ENCODE data around the gene NPHP4.

The NPHP4 gene

DNA sequence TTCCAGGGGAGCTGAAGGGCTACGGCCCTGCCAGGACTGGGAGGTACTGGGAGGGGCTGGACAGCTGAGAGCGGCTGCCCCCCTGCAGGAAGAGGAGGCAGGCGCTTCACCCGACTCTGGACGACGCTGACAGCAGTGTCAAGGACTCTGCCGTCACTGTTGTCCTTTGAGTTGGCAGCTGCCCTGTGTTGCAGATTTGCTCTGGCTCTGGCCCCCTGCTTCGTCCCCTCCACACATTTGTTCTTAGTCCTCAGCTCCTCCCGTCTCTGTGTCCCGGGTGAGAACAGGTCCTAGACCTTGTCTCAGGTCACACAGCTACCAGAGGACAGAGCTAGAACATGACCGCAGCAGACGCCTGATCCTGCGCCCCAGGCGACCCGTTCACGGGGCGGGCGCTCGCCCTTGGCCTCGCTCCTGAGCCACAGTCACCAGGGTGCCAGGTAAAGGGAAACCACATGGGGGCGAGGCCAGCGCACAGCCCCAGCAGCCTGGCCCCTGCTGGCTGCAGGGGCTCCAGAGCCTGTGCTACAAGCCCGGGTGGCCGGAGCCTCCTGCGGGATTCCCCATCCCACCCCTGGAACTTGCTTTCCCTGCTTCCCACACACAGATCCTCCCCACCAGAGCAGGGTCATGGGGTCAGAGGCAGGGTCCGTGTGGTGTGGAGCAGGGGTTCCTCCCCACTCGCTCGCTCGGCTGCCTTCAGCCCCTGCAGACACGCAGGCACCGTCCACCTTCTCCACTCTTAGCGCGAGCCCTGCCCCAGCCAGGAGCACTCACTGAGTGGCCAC lies 10.7 kb upstream of the NPHP4 start:
- no peak for DNase-seq

DNA sequence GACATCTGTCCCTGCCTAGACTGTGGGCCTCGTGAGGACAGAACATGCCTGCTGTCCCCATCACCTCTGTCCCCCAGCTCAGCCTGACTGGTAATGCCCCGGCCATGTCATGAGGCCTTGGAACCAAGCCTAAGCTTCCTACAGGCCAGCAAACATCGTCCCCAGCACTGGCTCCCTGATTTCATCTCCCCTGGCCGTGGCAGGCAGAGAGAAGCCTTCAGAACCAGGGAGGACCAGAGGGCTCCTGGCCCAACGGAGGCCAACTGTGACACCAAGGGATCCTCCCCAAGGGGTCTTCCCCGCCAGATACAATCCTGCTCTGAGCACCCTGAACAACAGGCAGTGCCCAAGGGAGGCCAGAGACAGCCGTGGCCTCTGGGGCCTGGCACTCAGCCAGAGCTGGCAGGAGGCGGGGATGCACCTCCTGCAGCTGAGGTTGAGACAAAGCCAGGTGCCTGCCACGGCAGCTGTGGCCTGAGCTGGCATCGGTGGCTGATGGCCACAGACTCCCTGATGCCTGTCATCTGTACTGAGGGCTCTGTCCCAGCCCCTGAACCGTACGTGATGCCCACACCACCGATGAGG lies 9.9 kb upstream of the NPHP4 start:
- no peak for DNase-seq

DNA sequence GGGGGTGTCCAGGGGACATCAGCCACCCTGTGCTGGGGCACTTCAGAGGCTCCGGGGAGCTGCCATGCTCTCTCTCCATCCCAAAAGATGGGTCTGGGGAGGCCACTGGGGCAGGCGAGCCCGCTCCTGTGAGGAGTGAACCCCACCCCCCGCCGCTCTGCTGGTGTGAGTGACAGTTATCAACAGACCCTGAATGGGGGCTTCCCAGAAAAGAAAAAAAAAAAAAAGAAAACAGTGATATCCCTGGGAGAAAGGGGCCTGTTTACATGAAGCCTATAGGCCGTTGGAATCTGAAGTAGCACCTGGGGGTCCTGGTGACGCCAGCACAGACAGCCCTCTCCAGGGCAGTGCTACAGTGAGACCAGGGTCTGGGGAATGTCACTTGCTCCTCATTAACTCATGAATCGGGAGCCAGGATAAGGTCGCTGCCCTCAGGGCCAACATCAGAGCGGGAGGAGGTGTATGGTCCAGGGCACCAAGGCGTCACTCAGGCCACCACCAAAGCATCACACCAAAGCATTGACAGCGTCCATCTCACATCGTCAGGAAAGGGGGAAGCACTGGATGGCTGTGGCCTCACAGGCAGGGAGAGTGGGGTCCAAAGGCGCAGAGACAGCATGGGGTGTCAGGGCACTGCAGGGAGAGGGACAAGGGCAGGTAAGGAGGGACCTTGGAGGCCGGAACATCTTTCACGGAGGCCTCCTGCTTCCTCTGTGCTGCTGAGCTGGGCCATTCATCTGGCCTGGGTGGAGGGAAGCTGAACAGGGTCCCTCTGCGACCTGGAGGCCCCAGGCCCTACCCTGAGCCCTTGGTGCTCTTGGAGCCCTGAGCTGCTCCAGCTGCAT lies 8.4 kb upstream of the NPHP4 start:
- no peak for DNase-seq

DNA sequence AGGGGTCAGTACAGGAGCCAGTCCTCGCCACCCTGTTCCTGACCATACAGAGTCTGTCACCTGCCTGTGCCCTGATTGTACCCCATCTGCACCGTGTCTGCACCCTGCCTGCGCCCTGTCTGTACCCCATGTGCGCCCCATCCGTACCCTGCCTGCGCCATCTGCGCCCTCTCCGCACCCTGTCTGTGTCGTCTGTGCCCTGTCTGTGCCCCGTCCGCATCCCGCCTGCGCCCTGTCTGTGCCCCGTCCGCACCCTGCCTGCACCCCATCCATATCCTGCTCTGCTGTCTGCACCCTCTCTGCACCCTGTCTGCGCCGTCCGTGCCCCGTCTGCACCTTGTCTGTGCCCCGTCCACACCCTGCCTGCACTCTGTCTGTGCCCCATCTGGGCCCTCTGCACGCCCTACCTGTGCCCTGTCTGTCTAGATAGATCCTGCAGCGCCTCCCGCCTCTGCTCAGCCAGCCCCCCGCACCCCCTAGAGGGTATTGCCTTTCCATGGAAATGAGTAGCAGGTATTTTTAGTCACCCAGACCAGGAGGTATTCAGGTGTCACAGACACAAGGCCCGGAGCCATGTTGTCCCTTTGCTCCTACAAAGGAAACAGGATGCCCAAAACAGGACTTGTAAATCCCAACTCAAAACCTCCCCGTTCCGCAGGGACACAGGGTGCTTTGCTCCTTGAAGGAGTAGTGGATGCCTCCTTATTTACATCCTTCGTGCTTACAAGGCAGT lies 7.7 kb upstream of the NPHP4 start:
- no peak for DNase-seq

DNA sequence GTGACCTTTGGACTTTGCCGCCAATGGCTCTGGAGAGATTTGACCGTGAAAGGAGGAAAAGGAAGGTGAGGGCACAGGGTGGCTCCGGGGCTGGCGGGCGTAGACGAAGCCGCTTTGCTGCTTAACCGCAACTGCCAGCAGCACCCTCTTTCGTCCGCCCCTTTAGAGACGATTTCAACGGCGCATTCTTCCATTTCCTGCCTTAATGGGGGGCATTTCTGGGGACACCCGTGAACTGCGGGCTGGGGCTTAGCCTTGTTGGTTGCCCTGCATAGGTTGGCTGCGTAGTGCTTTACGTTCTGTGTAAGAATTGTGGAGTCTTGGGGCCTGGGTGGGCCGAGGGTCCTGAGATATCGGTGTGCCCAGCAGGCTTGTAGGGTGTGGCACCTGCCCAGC lies 6.7 kb upstream of the NPHP4 start:
- no peak for DNase-seq

DNA sequence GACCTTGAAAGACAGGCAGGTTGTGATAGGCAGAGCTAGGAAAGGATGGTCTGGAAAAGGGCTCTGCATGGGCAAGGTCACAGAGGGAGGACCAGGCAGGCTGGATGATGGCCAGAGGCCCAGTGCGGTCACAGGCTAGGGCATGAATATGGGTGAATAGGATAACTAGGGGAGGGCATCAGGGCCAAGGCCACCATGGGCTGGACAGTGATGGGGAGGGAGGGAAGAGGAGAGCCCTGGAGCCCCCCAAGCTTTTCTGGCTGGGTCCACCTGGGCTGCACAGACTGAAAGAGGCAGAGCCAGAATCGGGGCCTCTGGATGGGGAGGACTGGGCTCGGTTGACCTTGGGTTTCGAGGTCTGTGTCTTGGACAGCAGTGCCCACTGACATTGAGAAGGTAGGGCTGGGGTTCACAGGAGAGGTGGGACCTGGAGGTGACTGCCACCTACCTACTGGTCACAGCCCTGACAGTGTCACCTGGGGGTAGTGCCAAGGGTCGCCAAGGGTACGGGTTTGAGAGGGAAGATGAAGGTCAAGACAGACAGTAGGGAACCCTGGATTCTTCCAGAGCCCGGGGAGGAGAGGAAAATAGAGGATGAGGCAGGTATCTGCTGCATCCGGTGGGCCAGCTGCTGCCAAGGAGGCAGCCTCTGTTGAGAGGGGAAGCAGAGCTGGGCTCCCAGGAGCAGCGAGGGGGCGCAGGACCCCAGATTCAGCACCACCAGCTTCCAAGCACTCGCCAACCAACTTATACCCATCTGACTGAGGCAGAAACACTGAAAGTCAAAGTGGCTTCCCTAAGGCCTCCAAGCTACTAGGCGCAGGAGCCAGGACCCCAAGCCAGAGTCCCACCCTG lies 6.1 kb upstream of the NPHP4 start:
- no peak for DNase-seq

DNA sequence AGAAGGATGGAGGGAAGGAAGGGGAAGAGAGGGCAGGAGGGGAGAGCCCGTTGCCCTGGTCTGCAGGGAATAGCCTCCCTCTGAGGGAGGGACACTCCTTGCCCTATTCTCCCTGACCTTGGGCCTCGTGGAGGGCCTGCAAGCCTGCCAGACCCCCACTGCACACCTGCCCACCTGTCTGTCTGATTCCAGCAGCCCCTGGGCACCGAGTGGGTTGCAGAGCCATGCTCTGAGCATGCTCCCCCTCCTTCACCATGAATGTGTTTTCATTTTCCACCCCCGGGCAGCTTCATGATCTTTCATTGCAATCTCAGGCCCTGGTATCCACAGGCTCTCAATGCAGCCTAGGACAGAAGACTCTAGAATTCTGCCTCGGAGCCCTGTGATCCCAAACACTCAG lies 5.1 kb upstream of the NPHP4 start:
- no peak for DNase-seq

DNA sequence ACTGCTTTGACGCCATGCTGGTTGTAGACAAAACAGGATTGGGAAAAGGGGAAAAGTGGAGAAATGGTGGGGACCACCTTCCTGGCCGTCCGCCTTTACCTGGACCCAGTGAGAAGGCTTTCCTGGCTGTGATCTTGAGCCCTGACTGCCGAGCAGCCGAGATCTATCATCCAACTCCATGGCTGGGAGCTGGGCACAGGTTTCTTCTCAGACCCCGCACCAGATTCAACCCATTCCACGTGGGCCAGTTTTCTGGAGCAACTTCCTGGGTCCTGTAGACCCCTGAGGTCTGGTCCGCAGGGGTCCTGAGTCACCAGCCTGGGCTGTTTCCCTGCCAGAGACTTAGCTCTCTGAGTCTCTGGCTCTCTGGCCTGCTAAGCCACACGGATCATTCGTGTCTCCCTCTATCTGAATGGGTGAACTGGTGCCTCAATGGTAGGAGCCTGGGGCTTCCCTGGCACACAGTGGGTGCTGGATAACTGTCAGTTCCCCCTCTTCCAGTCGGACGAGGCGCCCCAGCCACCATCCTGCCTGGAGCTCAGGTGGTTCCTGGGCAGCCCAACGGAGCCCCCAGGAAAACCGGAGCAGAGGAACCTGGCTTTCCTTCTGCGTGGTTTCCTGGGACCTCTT lies 4.5 kb upstream of the NPHP4 start:
- DNase-seq: no peak

DNA sequence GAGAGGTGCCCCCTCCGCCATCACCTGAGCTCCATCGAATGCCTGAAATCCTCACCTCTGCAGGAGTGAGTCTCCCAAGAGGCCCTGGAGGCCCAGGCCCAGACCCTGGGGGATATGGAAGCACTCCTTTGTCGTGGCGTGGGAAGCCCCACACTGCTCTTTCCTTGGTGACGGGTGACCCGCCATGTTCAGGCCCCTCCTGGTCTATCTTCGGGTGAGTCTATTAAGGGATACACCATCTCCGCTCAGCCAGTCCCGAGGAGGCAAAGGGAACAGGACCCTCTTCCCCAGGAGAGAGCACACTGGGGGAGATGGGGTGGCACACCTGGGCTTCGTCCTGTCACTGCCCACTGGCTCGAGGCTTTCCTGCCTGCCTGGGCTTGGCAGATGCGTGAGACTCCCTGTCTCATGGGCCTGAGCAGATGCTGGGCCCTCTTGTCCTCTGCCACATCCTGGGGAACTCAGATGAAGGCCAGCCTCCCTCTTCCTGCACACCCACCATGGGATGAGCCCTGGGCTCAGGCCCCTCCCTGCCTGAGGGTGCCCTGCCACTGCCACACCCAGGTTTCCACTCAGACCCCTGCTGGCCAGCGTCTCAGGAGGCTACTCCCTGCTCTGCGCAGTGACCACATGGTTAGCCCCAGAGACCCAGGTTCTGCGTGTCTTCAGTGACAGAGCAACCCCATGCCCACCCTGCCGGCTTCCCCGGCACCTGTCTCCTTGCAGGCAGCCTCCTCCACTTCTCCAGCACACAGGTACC lies 3.8 kb upstream of the NPHP4 start:
- DNase-seq: no peak

DNA sequence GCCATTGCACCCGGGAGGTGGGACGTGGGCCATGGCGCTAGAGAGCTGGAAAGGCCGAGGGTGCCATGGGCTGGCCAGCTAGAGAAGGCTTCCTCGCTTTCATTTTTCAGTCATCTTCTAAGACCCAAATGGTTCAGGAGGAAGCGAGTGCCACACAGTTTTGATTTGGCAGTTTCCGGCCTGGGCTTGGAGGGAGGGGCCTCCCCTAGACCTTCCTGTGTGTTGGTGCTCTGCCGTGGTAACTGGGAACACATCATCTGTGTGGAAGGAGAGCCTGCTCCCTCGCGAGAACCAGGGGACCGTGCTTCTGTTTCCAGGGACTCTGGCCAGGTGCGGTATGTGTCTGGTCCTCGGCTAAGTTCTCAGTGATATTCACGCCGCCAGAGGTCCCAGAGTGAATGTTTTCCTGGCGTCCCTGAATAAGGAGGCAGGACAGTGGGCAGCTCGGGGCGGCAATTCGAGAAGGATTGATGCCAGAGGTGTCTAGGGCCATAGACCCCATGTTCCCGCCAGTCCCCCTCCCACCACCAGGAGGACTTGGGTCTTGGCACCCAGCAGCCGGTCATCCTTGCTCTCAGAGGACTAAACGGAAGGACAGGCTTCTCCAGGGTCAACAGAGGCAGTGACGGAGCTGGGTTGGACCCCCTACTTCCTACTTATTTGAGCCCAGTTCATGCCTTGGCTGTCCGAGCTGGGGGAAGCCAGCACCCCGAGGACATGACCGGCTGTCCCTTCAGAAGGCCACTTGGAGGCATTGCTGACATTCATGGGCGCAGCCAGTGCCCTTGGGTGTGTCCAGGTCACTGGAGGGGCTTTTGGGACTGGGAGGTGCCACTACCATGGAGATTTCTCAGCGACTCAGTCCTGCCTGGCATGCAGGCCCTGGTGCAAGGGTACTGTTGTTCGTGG lies 2.7 kb upstream of the NPHP4 start:
- DNase-seq: no peak

DNA sequence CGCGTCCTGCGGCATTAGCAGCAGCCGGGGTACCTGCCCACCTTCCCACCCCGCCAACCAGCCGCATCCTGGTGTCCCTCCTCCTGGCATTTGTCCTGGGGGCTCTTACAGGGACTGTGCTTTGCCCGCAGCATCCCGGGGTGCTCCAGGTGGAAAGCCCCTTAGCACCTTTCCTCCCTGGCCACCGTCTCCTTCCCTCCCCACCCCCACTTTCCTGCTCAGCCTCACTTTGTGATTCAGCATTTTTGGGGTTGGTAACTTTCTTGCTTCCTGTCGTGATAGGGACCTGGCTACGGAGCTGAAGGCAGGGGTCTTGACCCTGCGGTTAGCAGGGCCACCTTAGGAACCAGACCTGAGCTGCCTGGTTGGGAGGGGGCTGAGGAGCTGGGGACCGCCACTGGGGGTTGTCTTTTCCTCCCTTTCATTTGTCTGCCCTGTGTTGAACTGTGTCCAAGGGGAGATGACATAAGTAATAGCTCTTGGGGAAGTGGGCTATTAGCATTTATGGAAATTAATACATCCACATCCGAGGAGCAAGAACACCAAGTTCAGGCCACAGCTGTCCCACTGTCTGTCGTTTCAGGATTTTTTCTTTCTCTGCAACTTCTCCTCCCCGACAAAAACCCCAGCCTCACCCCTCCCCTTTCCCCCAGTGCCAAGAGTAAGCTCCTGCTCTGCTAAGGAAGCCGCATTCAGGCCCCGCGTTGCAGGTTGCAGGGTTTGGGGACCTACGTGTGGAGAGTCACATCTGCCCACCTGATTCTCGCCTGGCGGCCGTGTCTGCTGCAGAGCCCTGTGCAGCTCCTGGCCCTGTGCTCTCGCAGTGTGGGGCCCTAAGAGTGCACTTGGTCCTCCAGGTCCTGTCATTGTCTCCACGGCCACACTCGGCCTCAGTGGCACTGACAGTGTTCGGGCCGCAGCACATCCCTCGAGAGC lies 1.6 kb upstream of the NPHP4 start:
- DNase-seq: no peak

DNA sequence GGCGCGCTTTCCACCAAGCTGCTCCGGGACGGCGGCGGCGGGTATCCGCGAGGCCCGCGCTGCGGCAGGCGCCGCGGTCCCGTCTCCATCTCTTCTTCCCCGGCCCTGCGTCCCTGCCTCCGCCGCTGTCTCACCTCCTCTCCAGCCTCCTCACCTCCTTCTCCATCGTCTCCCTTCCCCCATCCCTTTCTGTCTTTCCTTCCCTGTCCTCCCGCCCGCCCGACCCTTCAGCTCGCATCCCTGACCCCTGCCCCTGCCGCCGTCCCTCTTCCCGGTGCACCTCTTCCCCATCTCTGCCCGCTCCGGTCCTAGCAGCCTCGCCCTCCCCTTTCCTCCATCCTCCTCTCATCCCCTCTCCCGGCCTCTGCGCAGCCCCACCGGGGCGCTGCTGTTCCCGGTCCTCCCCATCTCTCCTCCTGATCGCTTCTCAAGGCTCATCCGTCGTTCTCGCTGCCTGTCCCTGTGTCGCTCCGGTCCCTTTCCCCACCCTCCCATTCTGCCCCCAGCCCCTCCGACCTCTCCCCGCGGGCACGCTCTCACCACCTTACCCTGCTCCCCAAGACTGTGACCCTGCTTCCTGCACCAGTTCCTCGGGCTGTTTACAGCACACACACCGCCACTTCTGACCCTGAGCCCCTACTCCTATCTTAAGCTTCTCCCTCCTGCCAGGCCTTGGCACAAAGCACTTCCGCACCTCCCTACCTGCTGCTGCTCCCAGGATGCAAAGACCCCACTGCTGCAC lies 760 bp upstream of the NPHP4 start:
- no peak for DNase-seq

DNA sequence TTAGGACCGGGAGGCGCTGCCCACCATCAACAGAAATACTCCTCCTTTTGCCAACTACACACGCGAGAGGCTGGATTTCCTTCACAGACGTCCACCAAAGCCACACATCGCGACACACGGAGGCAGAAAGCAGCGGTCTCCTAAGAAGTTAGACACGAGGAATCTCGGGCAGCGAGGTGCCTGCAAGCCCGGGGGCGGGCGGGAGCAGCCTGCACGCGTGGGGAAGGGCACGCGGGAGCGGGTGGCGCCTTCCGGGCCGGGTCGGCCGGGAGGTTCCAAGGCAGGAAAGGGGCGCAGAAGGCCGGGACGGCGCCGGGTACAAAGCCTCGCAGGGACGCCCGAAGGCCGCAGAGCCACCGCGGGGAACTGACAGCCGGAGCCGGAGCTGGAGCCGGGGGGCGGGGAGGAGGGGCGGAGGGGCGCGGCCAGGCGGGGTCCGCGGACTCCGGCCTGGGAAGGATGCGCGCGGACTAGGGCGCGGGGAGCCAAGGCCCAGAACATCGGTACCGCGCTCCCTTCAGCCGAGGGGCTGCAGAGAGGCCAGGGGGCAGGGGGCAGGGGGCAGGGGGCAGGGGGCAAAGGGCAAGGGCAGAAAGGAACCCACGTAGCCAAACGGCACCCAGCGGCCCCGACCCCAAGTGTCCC lies 722 bp downstream of the NPHP4 start:
- DNase-seq: no peak

DNA sequence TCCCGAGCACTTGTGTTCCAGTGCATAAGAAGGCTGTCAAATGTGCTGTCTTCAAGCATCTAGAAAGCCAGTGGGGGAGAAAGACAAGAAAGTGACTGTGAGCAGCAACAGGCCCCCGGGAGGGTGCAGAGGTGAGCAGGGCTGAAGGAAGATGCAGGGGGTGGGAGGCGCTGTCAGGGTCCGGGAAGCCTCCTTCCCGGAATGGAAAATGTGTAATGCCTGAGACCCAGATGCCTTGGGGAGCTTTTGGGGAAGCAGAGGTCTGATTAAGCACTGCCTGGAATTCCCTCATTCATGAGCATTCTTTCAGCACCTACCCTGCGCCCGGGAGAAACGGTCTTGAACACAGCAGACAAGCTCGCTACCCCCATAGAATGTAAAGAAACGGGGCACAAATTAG lies 1.3 kb downstream of the NPHP4 start:
- DNase-seq: no peak

DNA sequence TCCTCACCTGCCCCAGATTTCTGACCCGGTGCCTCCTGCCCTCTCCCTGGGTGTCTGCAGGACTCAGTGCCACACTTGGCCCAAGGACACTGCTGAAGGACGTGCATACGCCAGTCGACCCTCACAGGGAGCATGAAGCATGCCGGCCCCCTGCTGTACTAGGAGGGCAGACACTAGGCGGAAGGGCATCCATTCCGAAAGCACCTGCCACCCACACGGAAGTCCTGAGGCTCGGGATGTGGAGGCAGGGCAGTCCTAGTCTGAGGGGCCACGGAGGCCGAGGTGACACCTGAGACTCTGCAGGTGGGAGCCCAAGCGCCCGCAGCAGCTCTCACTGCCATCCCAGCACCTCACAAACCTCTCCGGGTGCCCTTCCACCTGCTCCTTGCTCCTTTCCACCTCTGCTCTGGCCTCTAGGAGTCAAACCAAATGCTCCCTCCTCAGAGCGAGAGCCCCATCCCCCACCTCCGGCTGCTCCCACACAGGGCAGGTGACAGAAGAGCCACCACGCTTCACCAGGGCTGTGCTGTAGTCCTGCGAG lies 2.4 kb downstream of the NPHP4 start:
- DNase-seq: no peak

DNA sequence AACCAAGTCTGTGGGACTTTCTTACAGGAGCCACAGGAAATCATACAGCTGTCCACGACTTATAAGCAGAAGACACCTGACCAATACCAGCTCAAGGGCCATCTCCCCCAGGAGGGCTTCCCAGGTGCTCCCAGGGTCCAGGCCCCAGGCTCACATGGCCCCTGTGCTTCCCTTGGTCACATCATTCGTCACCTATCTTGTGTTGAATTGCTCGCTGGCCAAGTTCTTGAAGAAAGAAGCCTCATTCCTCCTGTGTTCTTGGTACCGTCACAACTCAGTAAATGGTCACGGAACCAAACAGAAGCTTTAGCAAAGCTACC lies 3.0 kb downstream of the NPHP4 start:
- DNase-seq: no peak

DNA sequence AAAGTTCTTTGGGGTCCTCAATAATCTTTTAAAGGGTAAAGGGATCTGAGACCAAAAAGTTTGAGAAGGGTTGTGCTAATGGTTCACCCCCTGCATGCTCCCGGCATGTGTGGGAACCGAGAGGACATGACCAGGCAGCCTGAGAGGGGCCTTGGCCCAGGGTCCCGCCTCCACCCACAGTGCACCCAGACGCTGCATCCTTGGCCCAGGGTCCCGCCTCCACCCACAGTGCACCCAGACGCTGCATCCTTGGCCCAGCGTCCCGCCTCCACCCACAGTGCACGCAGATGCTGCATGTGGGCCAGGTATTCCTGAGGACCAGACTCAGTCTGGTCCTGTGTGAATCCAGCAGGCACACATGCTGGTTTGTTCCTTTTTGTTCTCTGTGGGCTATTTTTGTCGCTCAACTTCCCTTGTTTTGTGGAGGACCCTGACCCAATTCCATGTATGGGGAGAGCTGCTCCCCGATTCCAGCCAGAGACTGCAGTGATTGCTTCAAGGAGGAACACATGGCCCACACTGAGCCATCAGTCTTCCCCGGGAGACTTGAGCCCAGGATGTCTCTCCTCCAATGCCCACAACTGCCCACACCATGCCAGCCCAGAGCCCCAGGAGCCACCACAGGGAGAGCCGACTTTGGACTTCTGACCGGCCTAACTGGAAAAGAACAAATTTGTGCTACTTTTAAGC lies 3.5 kb downstream of the NPHP4 start:
- DNase-seq: no peak
